ENCODE results near the gene IL1RAPL1.

DNA sequence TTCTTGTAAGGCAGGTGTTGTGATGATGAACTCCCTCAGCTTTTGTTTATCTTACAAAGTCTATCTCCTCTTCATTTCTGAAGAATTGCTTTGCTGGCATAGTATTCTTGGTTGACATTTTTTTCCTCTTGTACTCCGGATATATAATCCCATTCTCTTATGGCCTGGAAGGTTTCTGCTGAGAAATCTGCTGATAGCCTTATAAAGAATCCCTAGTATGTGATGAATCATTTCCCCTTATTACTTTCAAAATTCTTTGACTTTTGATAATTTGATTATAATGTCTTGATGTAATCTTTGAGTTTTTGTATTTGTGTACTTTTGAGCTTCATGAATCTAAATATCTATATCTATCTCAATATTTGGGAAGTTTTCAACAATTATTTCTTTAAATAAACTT lies 972.8 kb downstream of the IL1RAPL1 start:
- TF ChIP-seq, protein P1, sequence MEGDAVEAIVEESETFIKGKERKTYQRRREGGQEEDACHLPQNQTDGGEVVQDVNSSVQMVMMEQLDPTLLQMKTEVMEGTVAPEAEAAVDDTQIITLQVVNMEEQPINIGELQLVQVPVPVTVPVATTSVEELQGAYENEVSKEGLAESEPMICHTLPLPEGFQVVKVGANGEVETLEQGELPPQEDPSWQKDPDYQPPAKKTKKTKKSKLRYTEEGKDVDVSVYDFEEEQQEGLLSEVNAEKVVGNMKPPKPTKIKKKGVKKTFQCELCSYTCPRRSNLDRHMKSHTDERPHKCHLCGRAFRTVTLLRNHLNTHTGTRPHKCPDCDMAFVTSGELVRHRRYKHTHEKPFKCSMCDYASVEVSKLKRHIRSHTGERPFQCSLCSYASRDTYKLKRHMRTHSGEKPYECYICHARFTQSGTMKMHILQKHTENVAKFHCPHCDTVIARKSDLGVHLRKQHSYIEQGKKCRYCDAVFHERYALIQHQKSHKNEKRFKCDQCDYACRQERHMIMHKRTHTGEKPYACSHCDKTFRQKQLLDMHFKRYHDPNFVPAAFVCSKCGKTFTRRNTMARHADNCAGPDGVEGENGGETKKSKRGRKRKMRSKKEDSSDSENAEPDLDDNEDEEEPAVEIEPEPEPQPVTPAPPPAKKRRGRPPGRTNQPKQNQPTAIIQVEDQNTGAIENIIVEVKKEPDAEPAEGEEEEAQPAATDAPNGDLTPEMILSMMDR (IDR thresholded peaks at IDR 0.05; ENCODE audit: low read depth, low read length) = no peak
- TF ChIP-seq, protein P2, sequence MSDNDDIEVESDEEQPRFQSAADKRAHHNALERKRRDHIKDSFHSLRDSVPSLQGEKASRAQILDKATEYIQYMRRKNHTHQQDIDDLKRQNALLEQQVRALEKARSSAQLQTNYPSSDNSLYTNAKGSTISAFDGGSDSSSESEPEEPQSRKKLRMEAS (IDR thresholded peaks at IDR 0.05; ENCODE audit: low read depth, low read length) = no peak
- no peak for TF ChIP-seq POLR2A (IDR thresholded peaks at IDR 0.05; ENCODE audit: extremely low read depth, insufficient read length)
- no peak for TF ChIP-seq MYC (IDR thresholded peaks at IDR 0.05; ENCODE audit: low read depth, low read length)

Data from NB4 (cell line).